OCI-LY1 (cell line): ENCODE data around the gene FOXC1.

Source experiments
- H2AFZ ChIP-seq: fragments of 200-600 bp; sonication (generic), shearing (Covaris generic); 2 replicates; pipeline ENCODE4 v1.6.0; 2014; ENCODE audit warnings: antibody characterized with exemption, mild to moderate bottlenecking, low read length
- H3F3A ChIP-seq: fragments of 200-600 bp; sonication (generic), shearing (Covaris generic); 2 replicates; pipeline ENCODE4 v1.6.0; 2014; ENCODE audit warnings: mild to moderate bottlenecking, antibody characterized with exemption, low read length, moderate library complexity; ENCODE audit not compliant: insufficient read depth
- H3K27ac ChIP-seq: fragments of 200-600 bp; sonication (generic); 2 replicates; pipeline ENCODE4 v1.5.1; 2014; ENCODE audit warnings: low read length, mixed run types, mild to moderate bottlenecking, low read depth; ENCODE audit not compliant: poor library complexity, severe bottlenecking
- H3K27me3 ChIP-seq: fragments of 200-600 bp; sonication (generic); 2 replicates; pipeline ENCODE4 v1.6.0; 2014; ENCODE audit warnings: antibody characterized with exemption, mild to moderate bottlenecking, low read length, moderate library complexity; ENCODE audit not compliant: insufficient read depth
- H3K36me3 ChIP-seq: fragments of 200-600 bp; sonication (generic); 2 replicates; pipeline ENCODE4 v1.6.1; 2014; ENCODE audit warnings: mild to moderate bottlenecking, antibody characterized with exemption, low read length, moderate library complexity, mixed read lengths; ENCODE audit not compliant: insufficient read depth
- H3K4me1 ChIP-seq: fragments of 200-600 bp; sonication (generic); 2 replicates; pipeline ENCODE4 v1.5.1; 2014; ENCODE audit warnings: mild to moderate bottlenecking, low read length, moderate library complexity; ENCODE audit not compliant: insufficient read depth, severe bottlenecking
- H3K4me2 ChIP-seq: fragments of 200-600 bp; sonication (generic), shearing (Covaris generic); 2 replicates; pipeline ENCODE4 v1.6.1; 2014; ENCODE audit warnings: low read length
- H3K4me3 ChIP-seq: fragments of 200-600 bp; sonication (generic); 2 replicates; pipeline ENCODE4 v1.5.1; 2014; ENCODE audit warnings: low read length, low read depth, mild to moderate bottlenecking, mixed read lengths; ENCODE audit not compliant: poor library complexity, severe bottlenecking
- H3K79me2 ChIP-seq: fragments of 200-600 bp; shearing (Covaris generic); 2 replicates; pipeline ENCODE4 v1.6.1; 2016; ENCODE audit warnings: mixed run types, low read length, mixed read lengths; ENCODE audit not compliant: insufficient read depth
- H3K9ac ChIP-seq: fragments of 200-600 bp; sonication (generic), shearing (Covaris generic); 2 replicates; pipeline ENCODE4 v1.6.1; 2014; ENCODE audit warnings: mild to moderate bottlenecking, low read length, mixed read lengths
- H3K9me2 ChIP-seq: fragments of 200-600 bp; sonication (generic), shearing (Covaris generic); 2 replicates; pipeline ENCODE4 v1.6.1; 2014; ENCODE audit warnings: low read depth, mild to moderate bottlenecking, low read length, mixed read lengths
- H3K9me3 ChIP-seq: fragments of 200-600 bp; shearing (Covaris generic); 2 replicates; pipeline ENCODE4 v1.6.1; 2014; ENCODE audit warnings: low read length, mixed read lengths
- H4K20me1 ChIP-seq: fragments of 200-600 bp; sonication (generic), shearing (Covaris generic); 2 replicates; pipeline ENCODE4 v1.6.0; 2016; ENCODE audit warnings: mild to moderate bottlenecking, low read length; ENCODE audit not compliant: insufficient read depth
- CTCF ChIP-seq: fragments of 200-600 bp; sonication (generic), shearing (Covaris generic); IDR thresholded peaks from 2 replicates; pipeline ENCODE4 v1.5.1; 2017; ENCODE audit warnings: mild to moderate bottlenecking, antibody characterized with exemption, low read length, moderate library complexity, mixed read lengths
- EZH2 ChIP-seq: fragments of 200-600 bp; sonication (generic), shearing (Covaris generic); IDR thresholded peaks from 2 replicates; pipeline ENCODE4 v1.8.0; 2017; ENCODE audit warnings: borderline replicate concordance, mixed run types, mild to moderate bottlenecking, antibody characterized with exemption, low read length, moderate library complexity, mixed read lengths

The FOXC1 gene

DNA sequence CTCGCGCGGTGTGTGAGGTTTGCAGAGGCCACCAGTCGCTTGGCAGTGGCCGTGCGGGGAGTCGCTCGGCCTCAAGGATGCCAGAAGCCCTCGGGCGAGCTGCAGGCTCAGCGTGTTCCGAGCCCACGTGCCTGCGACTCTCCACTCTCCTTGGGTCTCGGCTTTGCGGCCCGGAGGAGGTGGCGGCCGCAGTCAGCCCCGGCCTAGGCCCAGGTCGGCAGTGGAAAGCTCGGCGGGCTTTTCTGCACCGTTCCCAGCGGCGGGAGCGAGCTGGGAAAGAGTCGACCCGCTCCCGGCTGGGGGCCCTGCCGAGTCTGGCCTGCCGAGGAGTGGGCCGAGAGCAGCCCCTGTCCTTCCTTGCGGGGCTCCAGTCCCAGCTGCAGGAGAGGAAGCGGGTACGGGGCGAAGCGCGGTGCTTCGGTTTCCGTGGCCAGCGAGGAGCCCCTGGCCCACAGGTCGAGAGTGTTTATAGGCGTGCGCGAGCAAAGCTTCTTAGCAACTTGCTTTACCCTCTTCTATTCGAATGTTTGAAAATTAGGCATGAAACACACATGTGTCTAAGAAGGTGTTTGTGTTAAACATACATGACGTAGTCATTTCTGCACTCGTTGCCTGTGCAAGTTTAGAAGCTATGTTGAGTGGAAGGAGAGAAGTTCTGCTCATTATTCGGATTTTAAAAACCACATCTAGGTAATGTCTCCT is 5.6 kb downstream of the FOXC1 start:
- peaks cover 20% of the 10 kb centered on the region; the same call in 1 of the 2 replicates for H3K79me2 ChIP-seq
- H3F3A ChIP-seq: peaks cover 4% of the 10 kb centered on the region; the same call in 1 of the 2 replicates
- H3K9me3 ChIP-seq: peaks cover 6% of the 10 kb centered on the region
- no peaks in the 10 kb centered on the region for H3K27me3 ChIP-seq
- H4K20me1 ChIP-seq: no peaks in the 10 kb centered on the region
- H3K4me3 ChIP-seq: no peak overlapping the region
- H3K4me2 ChIP-seq: no peak overlapping the region
- peaks cover 23% of the 10 kb centered on the region for H3K4me1 ChIP-seq
- no peaks in the 10 kb centered on the region for H3K9me2 ChIP-seq
- no peak overlapping the region for H3K27ac ChIP-seq
- no peak overlapping the region for H2AFZ ChIP-seq
- H3K9ac ChIP-seq: no peak overlapping the region
- TF ChIP-seq EZH2 (no peak), CTCF (no peak)
- peaks cover 46% of the 10 kb centered on the region for H3K36me3 ChIP-seq

DNA sequence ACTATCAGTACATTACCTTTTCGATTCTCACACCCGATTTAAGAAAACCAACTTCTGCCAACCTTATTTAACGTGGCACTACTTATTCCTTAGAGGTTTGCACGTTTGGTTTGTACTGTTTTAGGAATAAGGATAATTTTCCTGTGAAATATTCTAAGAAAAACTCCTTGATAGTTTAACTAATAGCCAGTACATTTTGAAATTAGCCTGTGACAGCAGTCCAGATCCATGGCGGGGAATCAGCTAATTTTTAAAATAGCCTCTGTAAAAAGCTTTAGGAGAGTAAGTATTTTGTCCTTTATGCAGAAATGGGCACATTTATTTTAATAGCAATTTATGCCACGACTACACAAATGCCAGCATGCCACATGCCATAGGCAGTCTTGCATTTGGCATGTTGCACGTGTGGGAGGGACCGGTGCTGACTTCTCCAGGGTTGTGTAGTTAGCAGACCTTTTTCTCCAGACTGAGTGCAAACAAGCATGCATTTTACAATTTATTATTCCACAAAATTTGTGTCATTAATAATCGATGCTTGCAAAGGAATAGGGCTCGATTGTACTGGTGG is 6.2 kb downstream of the FOXC1 start:
- H3K79me2 ChIP-seq: peaks cover 20% of the 10 kb centered on the region; the same call in 1 of the 2 replicates
- peaks cover 19% of the 10 kb centered on the region for H3K4me1 ChIP-seq
- H3K27ac ChIP-seq: no peak overlapping the region
- no peaks in the 10 kb centered on the region for H4K20me1 ChIP-seq
- no peak overlapping the region for H3K9ac ChIP-seq
- peaks cover 6% of the 10 kb centered on the region for H3K9me3 ChIP-seq
- peaks cover 46% of the 10 kb centered on the region for H3K36me3 ChIP-seq
- no peaks in the 10 kb centered on the region for H3K9me2 ChIP-seq
- no peak for TF ChIP-seq CTCF
- TF ChIP-seq EZH2: no peak
- no peak overlapping the region for H3K4me3 ChIP-seq
- no peak overlapping the region for H3K4me2 ChIP-seq
- H3K27me3 ChIP-seq: no peaks in the 10 kb centered on the region
- H3F3A ChIP-seq: peaks cover 4% of the 10 kb centered on the region; the same call in 1 of the 2 replicates
- H2AFZ ChIP-seq: no peak overlapping the region

DNA sequence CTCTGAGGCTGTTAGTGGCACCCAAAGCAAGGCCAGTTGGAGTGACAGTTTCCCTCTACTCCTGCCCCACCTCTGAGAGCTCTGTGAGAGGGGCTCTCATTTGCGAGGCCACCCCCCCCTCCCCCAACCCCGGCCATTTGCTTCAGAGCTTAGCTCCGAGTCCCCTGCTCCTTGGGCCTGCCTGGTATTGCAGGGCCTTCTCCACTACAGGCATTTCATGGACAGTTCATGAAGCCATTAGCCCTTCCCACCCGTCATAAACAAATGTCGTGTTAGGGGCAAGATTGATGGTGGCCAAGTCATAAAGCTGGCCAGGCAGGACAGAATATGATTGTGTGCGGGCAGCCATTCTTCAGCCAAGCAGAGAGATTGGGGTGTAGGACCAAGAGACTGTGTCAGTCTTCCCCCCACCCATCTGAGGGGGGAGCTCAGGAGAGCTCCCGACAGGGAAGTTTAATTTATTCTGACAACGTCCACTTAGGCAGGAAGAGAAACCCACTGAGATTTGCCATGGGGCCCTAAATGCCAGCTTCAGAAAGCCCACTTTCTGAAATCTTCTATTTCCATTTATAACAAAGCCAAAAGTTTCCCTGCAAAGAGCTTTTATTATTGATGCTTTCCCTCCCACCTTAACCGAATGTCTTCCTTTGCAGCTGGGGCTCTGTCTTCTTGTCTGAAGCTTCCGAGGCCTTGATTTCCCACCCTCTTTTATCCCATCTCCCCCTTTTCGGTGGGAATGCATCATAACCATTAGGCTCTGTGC is 7.2 kb downstream of the FOXC1 start:
- Histone ChIP-seq H3K27me3 (no peaks in the 10 kb centered on the region), H3K9me3 (peaks cover 6% of the 10 kb centered on the region), H3K27ac (no peak overlapping the region), H3K9ac (no peak overlapping the region), H2AFZ (no peak overlapping the region), H3K4me2 (no peak overlapping the region), H3F3A (peaks cover 4% of the 10 kb centered on the region; the same call in 1 of the 2 replicates), H3K79me2 (peaks cover 20% of the 10 kb centered on the region; the same call in 1 of the 2 replicates), H3K9me2 (no peaks in the 10 kb centered on the region), H4K20me1 (no peaks in the 10 kb centered on the region), H3K4me1 (peaks cover 16% of the 10 kb centered on the region), H3K36me3 (peaks cover 50% of the 10 kb centered on the region), H3K4me3 (no peak overlapping the region)
- no peak for TF ChIP-seq CTCF
